Measurements from ENCODE around the gene JTB.
"Not testable (repeated sequence)": the region's sequence is repeated elsewhere in the genome, so short reads cannot be mapped to it uniquely, and the experiment has no call there.

JTB gene

GRCh38 chr1:154006136-154006535, 28.7 kb upstream of the JTB start:
- DNase-seq (ENCODE audit: extremely low spot score) = no peak
- no peak for TF ChIP-seq CTCF (IDR thresholded peaks at IDR 0.05; ENCODE audit: control extremely low read depth, extremely low read depth, low read depth, missing control alignments)
- ChIA-PET POLR2A (no interaction called here), CTCF (no interaction called here)

- TF ChIP-seq CTCF (IDR thresholded peaks at IDR 0.05; ENCODE audit: control extremely low read depth, extremely low read depth, low read depth, missing control alignments) = no peak
- POLR2A ChIA-PET = interaction anchor here (1.5 kb wide), 1 partner anchor 10 kb away, joined by 5 read pairs; the partner anchor contains the start of gene RPS27
Observed at GRCh38 chr1:154000420-154000819, 22.9 kb upstream of the JTB start.

GRCh38 chr1:153996882-153997281, 19.4 kb upstream of the JTB start:
- ChIA-PET POLR2A (interaction anchor here (0.6 to 0.7 kb wide), 3 partner anchors 115 to 399 kb away, joined by 3 to 5 read pairs (median 5); no protein-coding TSS in a partner anchor), CTCF (interaction anchor here (0.7 kb wide), 1 partner anchor 224 kb away, joined by 3 read pairs; no protein-coding TSS in a partner anchor)
- not testable (repeated sequence) for DNase-seq (ENCODE audit: extremely low spot score)

More at GRCh38 chr1:154000420-154000819, 22.9 kb upstream of the JTB start:
- CTCF ChIA-PET = interaction anchor here (1.4 kb wide), 1 partner anchor 8 kb away, joined by 4 read pairs; no protein-coding TSS in a partner anchor
- no peak for DNase-seq (ENCODE audit: extremely low spot score)

GRCh38 chr1:153995640-153996039, 18.2 kb upstream of the JTB start:
- DNase-seq (ENCODE audit: extremely low spot score) = no peak
- POLR2A ChIA-PET = no interaction called here
- no peak for TF ChIP-seq CTCF (IDR thresholded peaks at IDR 0.05; ENCODE audit: control extremely low read depth, extremely low read depth, low read depth, missing control alignments)
- CTCF ChIA-PET = interaction anchor here (1.0 to 1.8 kb wide), 3 partner anchors 9 to 317 kb away, joined by 3 to 8 read pairs (median 3); partner anchors contain the start of genes NPR1 and RAB13

GRCh38 chr1:153995202-153995601, 17.7 kb upstream of the JTB start:
- ChIA-PET CTCF (interaction anchor here (1.0 to 1.8 kb wide), 3 partner anchors 9 to 316 kb away, joined by 3 to 8 read pairs (median 3); partner anchors contain the start of genes NPR1 and RAB13), POLR2A (interaction anchor here (0.7 kb wide), 1 partner anchor 204 kb away, joined by 5 read pairs; no protein-coding TSS in a partner anchor)
- TF ChIP-seq CTCF (IDR thresholded peaks at IDR 0.05; ENCODE audit: control extremely low read depth, extremely low read depth, low read depth, missing control alignments) = no peak
- DNase-seq (ENCODE audit: extremely low spot score) = no peak

GRCh38 chr1:153991806-153992205, 14.3 kb upstream of the JTB start:
- no peak for TF ChIP-seq CTCF (IDR thresholded peaks at IDR 0.05; ENCODE audit: control extremely low read depth, extremely low read depth, low read depth, missing control alignments)
- POLR2A ChIA-PET = interaction anchor here (0.7 to 2.3 kb wide), 6 partner anchors 21 to 342 kb away, joined by 3 to 25 read pairs (median 4); partner anchors contain the start of genes CREB3L4 and CRTC2
- no peak for DNase-seq (ENCODE audit: extremely low spot score)
- CTCF ChIA-PET = interaction anchor here (1.3 to 2.4 kb wide), 3 partner anchors 9 to 45 kb away, joined by 3 to 9 read pairs (median 4); partner anchors contain the start of genes DENND4B and JTB

- CTCF ChIA-PET = interaction anchor here (1.3 to 2.4 kb wide), 2 partner anchors 13 to 44 kb away, joined by 3 to 9 read pairs; partner anchors contain the start of genes DENND4B and JTB
- POLR2A ChIA-PET = interaction anchor here (0.7 to 2.3 kb wide), 10 partner anchors 14 to 456 kb away, joined by 3 to 25 read pairs (median 5); partner anchors contain the start of genes CREB3L4, CRTC2, JTB and S100A6
- TF ChIP-seq CTCF (IDR thresholded peaks at IDR 0.05; ENCODE audit: control extremely low read depth, extremely low read depth, low read depth, missing control alignments) = no peak
- DNase-seq (ENCODE audit: extremely low spot score) = no peak
Observed at GRCh38 chr1:153991151-153991630, 13.7 kb upstream of the JTB start.

All from GM10248 (cell line).